ENCODE measurements around the gene GAD1.
A peak's percentile ranks its signal among the peaks of the same experiment; 100 is the strongest.

GAD1 gene

GRCh38 chr2:170816504-170817092 is at the start of gene GAD1:
Gene GAD1, plus strand, starts transcription at chr2:170816887. Its CDS starts 1,705 bp downstream, at chr2:170818592.
- DNase-seq (ENCODE audit: low read depth), result peak; percentile 33

- DNase-seq (ENCODE audit: low read depth), result peak; percentile 34
Observed at GRCh38 chr2:170770008-170770605, 46.6 kb upstream of the GAD1 start, which contains the start of gene ERICH2. Gene ERICH2, plus strand, starts transcription at chr2:170770378. Its CDS starts 304 bp downstream, at chr2:170770682.

- peak; percentile 43 for DNase-seq (ENCODE audit: low read depth)
Observed at GRCh38 chr2:170770606-170771420, 45.9 kb upstream of the GAD1 start.

GRCh38 chr2:170771421-170771937 is 45.2 kb upstream of the GAD1 start:
- no peak for DNase-seq (ENCODE audit: low read depth)

- DNase-seq (ENCODE audit: low read depth), result no peak
Observed at GRCh38 chr2:170772295-170772694, 44.4 kb upstream of the GAD1 start.

GRCh38 chr2:170774074-170774473 is 42.6 kb upstream of the GAD1 start:
- no peak for DNase-seq (ENCODE audit: low read depth)

GRCh38 chr2:170778900-170779299 is 37.8 kb upstream of the GAD1 start:
- DNase-seq (ENCODE audit: low read depth), result no peak

GRCh38 chr2:170779304-170779703 is 37.4 kb upstream of the GAD1 start:
- DNase-seq (ENCODE audit: low read depth), result no peak

GRCh38 chr2:170782673-170783072 is 34.0 kb upstream of the GAD1 start:
- DNase-seq (ENCODE audit: low read depth), result no peak

- DNase-seq (ENCODE audit: low read depth), result no peak
Observed at GRCh38 chr2:170783549-170783948, 33.1 kb upstream of the GAD1 start.

- DNase-seq (ENCODE audit: low read depth), result no peak
Observed at GRCh38 chr2:170798996-170799395, 17.7 kb upstream of the GAD1 start.

GRCh38 chr2:170806548-170806947 is 10.1 kb upstream of the GAD1 start:
- no peak for DNase-seq (ENCODE audit: low read depth)

- peak; percentile 74 for DNase-seq (ENCODE audit: low read depth)
Observed at GRCh38 chr2:170812710-170813600, 3.7 kb upstream of the GAD1 start.

- DNase-seq (ENCODE audit: low read depth), result peak; percentile 50
Observed at GRCh38 chr2:170813611-170814532, 2.8 kb upstream of the GAD1 start.

- no peak for DNase-seq (ENCODE audit: low read depth)
Observed at GRCh38 chr2:170814533-170815230, 2.0 kb upstream of the GAD1 start.

GRCh38 chr2:170815311-170815710 is 1.4 kb upstream of the GAD1 start:
- no peak for DNase-seq (ENCODE audit: low read depth)

GRCh38 chr2:170815746-170816503 is 762 bp upstream of the GAD1 start:
- DNase-seq (ENCODE audit: low read depth), result peak; percentile 36

- DNase-seq (ENCODE audit: low read depth), result peak; percentile 15
Observed at GRCh38 chr2:170817093-170818035, 677 bp downstream of the GAD1 start.

Measured in amniotic epithelial cell (primary cell).